ENCODE measurements around the gene NKIRAS1.
"Not testable (repeated sequence)": the region's sequence is repeated elsewhere in the genome, so short reads cannot be mapped to it uniquely, and the experiment has no call there.

DNA sequence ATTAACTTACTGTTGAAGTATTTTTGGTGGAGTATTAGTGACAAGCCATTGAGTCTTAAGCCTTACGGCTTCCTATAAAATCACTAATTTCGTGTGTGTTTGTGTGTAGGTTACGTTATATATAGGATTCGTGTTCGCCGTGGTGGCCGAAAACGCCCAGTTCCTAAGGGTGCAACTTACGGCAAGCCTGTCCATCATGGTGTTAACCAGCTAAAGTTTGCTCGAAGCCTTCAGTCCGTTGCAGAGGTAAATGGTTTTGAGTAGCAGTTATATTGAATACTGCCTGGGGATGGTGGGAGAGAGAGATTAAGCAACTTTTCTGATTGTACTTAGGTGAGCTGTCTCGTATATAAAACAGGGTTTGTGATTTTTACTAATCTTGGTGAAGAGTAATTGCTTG, 1.5 kb upstream of the NKIRAS1 start:
- TF ChIP-seq, protein P1, sequence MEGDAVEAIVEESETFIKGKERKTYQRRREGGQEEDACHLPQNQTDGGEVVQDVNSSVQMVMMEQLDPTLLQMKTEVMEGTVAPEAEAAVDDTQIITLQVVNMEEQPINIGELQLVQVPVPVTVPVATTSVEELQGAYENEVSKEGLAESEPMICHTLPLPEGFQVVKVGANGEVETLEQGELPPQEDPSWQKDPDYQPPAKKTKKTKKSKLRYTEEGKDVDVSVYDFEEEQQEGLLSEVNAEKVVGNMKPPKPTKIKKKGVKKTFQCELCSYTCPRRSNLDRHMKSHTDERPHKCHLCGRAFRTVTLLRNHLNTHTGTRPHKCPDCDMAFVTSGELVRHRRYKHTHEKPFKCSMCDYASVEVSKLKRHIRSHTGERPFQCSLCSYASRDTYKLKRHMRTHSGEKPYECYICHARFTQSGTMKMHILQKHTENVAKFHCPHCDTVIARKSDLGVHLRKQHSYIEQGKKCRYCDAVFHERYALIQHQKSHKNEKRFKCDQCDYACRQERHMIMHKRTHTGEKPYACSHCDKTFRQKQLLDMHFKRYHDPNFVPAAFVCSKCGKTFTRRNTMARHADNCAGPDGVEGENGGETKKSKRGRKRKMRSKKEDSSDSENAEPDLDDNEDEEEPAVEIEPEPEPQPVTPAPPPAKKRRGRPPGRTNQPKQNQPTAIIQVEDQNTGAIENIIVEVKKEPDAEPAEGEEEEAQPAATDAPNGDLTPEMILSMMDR (IDR thresholded peaks at IDR 0.05) = not testable (repeated sequence)
- TF ChIP-seq POLR2AphosphoS5 (IDR thresholded peaks at IDR 0.05) = not testable (repeated sequence)

Data from suprapubic skin (tissue), 3 donors.